Measurements from ENCODE around the gene WNT2. TPM values are rescaled to one million over a fixed set of nuclear protein-coding genes. Genes with fewer than 3 reads are reported as not detected.

Gene WNT2
- total and polyA plus RNA-seq, 10 of the 15 experiments (the other 5 are each of a cell fraction or from before 2014, with no cell fraction given) = 0.07 to 0.34 (median 0.19) TPM

DNA sequence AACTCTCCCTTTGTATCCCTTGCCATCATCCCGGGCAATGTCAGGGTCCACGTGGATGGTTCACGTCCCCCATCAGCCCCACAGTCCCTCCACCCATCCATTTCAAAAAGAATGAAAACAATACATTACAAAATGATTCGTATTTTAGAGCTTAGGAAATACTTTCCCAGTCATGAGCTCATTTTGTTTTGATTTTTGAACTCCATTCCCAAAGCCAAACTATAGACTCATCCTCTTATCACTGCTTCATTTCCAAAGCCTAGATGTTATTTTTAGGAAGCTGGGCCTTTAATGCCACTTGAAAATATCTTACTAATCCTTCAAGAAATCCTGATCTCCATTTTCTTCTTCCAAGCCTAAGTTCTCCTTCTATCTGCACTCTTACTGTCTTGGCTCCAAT, 72.1 kb downstream of the WNT2 start:
- no peaks in the 10 kb centered on the region for H3K36me3 ChIP-seq (ENCODE audit: control insufficient read depth in 2 of 2, insufficient read depth in 2 of 2, low read length in 1 of 2)
- intact Hi-C loops (cut with micrococcal nuclease; ENCODE audit: unreplicated experiment) = loop anchor here (5.0 kb wide), 1 partner anchor 34 kb away; no protein-coding TSS in a partner anchor
- H4K20me1 ChIP-seq (ENCODE audit: control insufficient read depth, insufficient read depth) = no peaks in the 10 kb centered on the region
- ChIA-PET SMC1A (ENCODE audit: uncharacterized antibody, unreplicated experiment) (interaction anchor here (0.6 to 4.6 kb wide), 20 partner anchors 10 to 208 kb away, joined by 3 to 39 read pairs (median 4); no protein-coding TSS in a partner anchor), CTCF (interaction anchor here (0.9 to 1.6 kb wide), 6 partner anchors 13 to 465 kb away, joined by 3 to 7 read pairs (median 4); no protein-coding TSS in a partner anchor), RAD21 (ENCODE audit: unreplicated experiment) (interaction anchor here (0.9 to 5.2 kb wide), 9 partner anchors 10 to 239 kb away, joined by 3 to 47 read pairs (median 10); no protein-coding TSS in a partner anchor), POLR2A (interaction anchor here (1.7 to 4.4 kb wide), 5 partner anchors 9 to 97 kb away, joined by 9 to 25 read pairs (median 13); no protein-coding TSS in a partner anchor)
- DNase-seq (ENCODE audit: low read depth, low spot score) (no peak), FAIRE-seq (no peak), ATAC-seq (no peak)
- in situ Hi-C loops (cut with MboI) = no loop called here
- H3K9me3 ChIP-seq (replicated peaks; ENCODE audit: control insufficient read depth, insufficient read depth, low read length) = peaks cover 2% of the 10 kb centered on the region; the same call in 1 of the 3 replicates
- H3K9ac ChIP-seq (ENCODE audit: control insufficient read depth, insufficient read depth, low read length) = no peak overlapping the region
- no peaks in the 10 kb centered on the region for H3K27me3 ChIP-seq (replicated peaks in 1 of 2; ENCODE audit: control insufficient read depth in 2 of 2, insufficient read depth in 2 of 2, low read length in 1 of 2)
- H3K4me3 ChIP-seq = no peak overlapping the region
- BruUV-seq (replicated peaks) = no TSS peak
- WGBS (ENCODE audit: insufficient coverage, insufficient replicate concordance, low lambda C conversion rate, missing lambda C conversion rate) = 42% methylated on average over 4 of the region's 4 CpGs
- H3K4me1 ChIP-seq (ENCODE audit: control insufficient read depth, insufficient read depth, low read length) = peaks cover 4% of the 10 kb centered on the region
- no peak overlapping the region for H2AFZ ChIP-seq (ENCODE audit: control insufficient read depth, low read depth, low read length)
- no peaks in the 10 kb centered on the region for H3K79me2 ChIP-seq (ENCODE audit: control insufficient read depth, insufficient read depth, low read length)
- no peak overlapping the region for H3K27ac ChIP-seq (ENCODE audit: control insufficient read depth, insufficient read depth)
- H3K4me2 ChIP-seq (ENCODE audit: control insufficient read depth, insufficient read depth) = no peak overlapping the region
- TF ChIP-seq RB1 (IDR thresholded peaks at IDR 0.05; ENCODE audit: borderline replicate concordance) (no peak), NFYB (IDR thresholded peaks at IDR 0.05; ENCODE audit: insufficient read depth, low read depth, low read length) (no peak), CHD4 (IDR thresholded peaks at IDR 0.05) (no peak), KAT2A (conservative IDR thresholded peaks at IDR 0.05; ENCODE audit: control insufficient read depth, low read depth, low read length) (no peak)

DNA sequence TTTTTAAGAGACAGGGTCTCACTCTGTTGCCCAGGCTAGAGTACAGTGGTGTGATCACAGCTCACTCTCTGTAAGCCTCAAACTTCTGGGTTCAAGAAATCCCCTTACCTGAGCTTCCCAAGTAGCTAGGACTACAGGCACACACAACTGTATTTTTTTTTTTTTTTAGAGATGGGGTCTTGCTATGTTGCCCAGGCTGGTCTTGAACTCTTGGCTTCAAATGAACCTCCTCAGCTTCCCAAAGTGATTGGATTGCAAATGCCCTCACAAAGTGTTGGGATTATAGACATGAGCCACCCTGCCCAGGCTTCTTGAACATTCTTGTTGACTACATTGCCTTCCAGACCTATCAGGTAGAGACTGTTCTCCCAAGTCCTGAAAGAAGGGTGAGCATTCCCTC, 72.6 kb downstream of the WNT2 start:
- no peaks in the 10 kb centered on the region for H3K27me3 ChIP-seq (replicated peaks in 1 of 2; ENCODE audit: control insufficient read depth in 2 of 2, insufficient read depth in 2 of 2, low read length in 1 of 2)
- no peaks in the 10 kb centered on the region for H4K20me1 ChIP-seq (ENCODE audit: control insufficient read depth, insufficient read depth)
- no peaks in the 10 kb centered on the region for H3K36me3 ChIP-seq (ENCODE audit: control insufficient read depth in 2 of 2, insufficient read depth in 2 of 2, low read length in 1 of 2)
- ChIA-PET RAD21 (ENCODE audit: unreplicated experiment) (interaction anchor here (0.8 to 5.2 kb wide), 8 partner anchors 11 to 135 kb away, joined by 3 to 47 read pairs (median 12); no protein-coding TSS in a partner anchor), POLR2A (interaction anchor here (1.7 to 4.4 kb wide), 4 partner anchors 10 to 98 kb away, joined by 9 to 25 read pairs (median 14); no protein-coding TSS in a partner anchor), CTCF (interaction anchor here (0.9 to 1.6 kb wide), 5 partner anchors 13 to 134 kb away, joined by 3 to 6 read pairs (median 3); no protein-coding TSS in a partner anchor), SMC1A (ENCODE audit: uncharacterized antibody, unreplicated experiment) (interaction anchor here (0.9 to 4.6 kb wide), 18 partner anchors 9 to 209 kb away, joined by 3 to 39 read pairs (median 3); no protein-coding TSS in a partner anchor)
- H3K4me3 ChIP-seq = no peak overlapping the region
- H2AFZ ChIP-seq (ENCODE audit: control insufficient read depth, low read depth, low read length) = no peak overlapping the region
- no peak overlapping the region for H3K27ac ChIP-seq (ENCODE audit: control insufficient read depth, insufficient read depth)
- H3K79me2 ChIP-seq (ENCODE audit: control insufficient read depth, insufficient read depth, low read length) = no peaks in the 10 kb centered on the region
- H3K4me1 ChIP-seq (ENCODE audit: control insufficient read depth, insufficient read depth, low read length) = peaks cover 4% of the 10 kb centered on the region
- H3K9me3 ChIP-seq (replicated peaks; ENCODE audit: control insufficient read depth, insufficient read depth, low read length) = peaks cover 2% of the 10 kb centered on the region; the same call in 1 of the 3 replicates
- H3K9ac ChIP-seq (ENCODE audit: control insufficient read depth, insufficient read depth, low read length) = no peak overlapping the region
- ATAC-seq (no peak), DNase-seq (ENCODE audit: low read depth, low spot score) (no peak), FAIRE-seq (no peak)
- TF ChIP-seq, protein P1, sequence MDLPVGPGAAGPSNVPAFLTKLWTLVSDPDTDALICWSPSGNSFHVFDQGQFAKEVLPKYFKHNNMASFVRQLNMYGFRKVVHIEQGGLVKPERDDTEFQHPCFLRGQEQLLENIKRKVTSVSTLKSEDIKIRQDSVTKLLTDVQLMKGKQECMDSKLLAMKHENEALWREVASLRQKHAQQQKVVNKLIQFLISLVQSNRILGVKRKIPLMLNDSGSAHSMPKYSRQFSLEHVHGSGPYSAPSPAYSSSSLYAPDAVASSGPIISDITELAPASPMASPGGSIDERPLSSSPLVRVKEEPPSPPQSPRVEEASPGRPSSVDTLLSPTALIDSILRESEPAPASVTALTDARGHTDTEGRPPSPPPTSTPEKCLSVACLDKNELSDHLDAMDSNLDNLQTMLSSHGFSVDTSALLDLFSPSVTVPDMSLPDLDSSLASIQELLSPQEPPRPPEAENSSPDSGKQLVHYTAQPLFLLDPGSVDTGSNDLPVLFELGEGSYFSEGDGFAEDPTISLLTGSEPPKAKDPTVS (IDR thresholded peaks at IDR 0.05; ENCODE audit: low read depth, low read length) = no peak
- TF ChIP-seq, protein P2, sequence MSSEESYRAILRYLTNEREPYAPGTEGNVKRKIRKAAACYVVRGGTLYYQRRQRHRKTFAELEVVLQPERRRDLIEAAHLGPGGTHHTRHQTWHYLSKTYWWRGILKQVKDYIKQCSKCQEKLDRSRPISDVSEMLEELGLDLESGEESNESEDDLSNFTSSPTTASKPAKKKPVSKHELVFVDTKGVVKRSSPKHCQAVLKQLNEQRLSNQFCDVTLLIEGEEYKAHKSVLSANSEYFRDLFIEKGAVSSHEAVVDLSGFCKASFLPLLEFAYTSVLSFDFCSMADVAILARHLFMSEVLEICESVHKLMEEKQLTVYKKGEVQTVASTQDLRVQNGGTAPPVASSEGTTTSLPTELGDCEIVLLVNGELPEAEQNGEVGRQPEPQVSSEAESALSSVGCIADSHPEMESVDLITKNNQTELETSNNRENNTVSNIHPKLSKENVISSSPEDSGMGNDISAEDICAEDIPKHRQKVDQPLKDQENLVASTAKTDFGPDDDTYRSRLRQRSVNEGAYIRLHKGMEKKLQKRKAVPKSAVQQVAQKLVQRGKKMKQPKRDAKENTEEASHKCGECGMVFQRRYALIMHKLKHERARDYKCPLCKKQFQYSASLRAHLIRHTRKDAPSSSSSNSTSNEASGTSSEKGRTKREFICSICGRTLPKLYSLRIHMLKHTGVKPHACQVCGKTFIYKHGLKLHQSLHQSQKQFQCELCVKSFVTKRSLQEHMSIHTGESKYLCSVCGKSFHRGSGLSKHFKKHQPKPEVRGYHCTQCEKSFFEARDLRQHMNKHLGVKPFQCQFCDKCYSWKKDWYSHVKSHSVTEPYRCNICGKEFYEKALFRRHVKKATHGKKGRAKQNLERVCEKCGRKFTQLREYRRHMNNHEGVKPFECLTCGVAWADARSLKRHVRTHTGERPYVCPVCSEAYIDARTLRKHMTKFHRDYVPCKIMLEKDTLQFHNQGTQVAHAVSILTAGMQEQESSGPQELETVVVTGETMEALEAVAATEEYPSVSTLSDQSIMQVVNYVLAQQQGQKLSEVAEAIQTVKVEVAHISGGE (CRISPR knock-in tag; IDR thresholded peaks at IDR 0.05) = no peak
- TF ChIP-seq HCFC1 (IDR thresholded peaks at IDR 0.05; ENCODE audit: low read length) = no peak
- in situ Hi-C loops (cut with MboI) (no loop called here), intact Hi-C loops (cut with micrococcal nuclease; ENCODE audit: unreplicated experiment) (loop anchor here (5.0 kb wide), 1 partner anchor 33 kb away; no protein-coding TSS in a partner anchor)
- BruUV-seq (replicated peaks) = no TSS peak
- no peak overlapping the region for H3K4me2 ChIP-seq (ENCODE audit: control insufficient read depth, insufficient read depth)

All from GM12878 (cell line).